ENCODE measurements around the gene TUBG1.

DNA sequence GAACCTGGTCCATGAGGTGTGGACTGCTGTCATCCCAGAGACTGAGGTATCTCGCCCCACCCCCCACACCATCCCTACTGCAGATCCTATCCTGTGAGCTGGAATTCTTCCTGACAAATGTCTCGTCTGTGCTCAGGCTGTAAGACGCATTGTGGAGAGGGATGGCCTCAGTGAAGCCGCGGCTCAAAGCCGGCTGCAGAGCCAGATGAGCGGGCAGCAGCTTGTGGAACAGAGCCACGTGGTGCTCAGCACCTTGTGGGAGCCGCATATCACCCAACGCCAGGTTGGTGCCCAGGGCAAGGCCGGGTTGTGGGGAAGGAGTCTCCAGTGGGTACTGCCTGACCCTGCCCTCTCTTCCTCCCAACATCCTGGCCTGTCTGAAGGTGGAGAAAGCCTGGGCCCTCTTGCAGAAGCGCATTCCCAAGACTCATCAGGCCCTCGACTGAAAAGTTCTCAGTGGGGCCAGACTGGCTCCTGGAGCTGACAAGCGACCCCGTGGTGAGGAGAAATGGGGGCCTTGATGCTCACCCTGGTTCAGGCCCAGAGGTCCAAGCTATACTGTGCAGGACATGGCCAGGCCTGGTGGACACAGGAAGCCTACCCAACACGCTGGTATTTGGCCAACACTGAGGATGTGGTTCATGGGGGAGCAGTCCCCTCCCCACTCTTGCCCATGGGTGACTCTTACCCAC is 43.8 kb upstream of the TUBG1 start:
- TF ChIP-seq POLR2AphosphoS5 (IDR thresholded peaks at IDR 0.05; ENCODE audit: low read depth, low read length) (no peak), TAF1 (IDR thresholded peaks at IDR 0.05; ENCODE audit: borderline replicate concordance, insufficient read depth, low read length) (no peak), FOXP2 (optimal IDR thresholded peaks at IDR 0.05; ENCODE audit: borderline replicate concordance, extremely low read depth, extremely low read length, insufficient read depth) (no peak)
- TF ChIP-seq, protein P1, sequence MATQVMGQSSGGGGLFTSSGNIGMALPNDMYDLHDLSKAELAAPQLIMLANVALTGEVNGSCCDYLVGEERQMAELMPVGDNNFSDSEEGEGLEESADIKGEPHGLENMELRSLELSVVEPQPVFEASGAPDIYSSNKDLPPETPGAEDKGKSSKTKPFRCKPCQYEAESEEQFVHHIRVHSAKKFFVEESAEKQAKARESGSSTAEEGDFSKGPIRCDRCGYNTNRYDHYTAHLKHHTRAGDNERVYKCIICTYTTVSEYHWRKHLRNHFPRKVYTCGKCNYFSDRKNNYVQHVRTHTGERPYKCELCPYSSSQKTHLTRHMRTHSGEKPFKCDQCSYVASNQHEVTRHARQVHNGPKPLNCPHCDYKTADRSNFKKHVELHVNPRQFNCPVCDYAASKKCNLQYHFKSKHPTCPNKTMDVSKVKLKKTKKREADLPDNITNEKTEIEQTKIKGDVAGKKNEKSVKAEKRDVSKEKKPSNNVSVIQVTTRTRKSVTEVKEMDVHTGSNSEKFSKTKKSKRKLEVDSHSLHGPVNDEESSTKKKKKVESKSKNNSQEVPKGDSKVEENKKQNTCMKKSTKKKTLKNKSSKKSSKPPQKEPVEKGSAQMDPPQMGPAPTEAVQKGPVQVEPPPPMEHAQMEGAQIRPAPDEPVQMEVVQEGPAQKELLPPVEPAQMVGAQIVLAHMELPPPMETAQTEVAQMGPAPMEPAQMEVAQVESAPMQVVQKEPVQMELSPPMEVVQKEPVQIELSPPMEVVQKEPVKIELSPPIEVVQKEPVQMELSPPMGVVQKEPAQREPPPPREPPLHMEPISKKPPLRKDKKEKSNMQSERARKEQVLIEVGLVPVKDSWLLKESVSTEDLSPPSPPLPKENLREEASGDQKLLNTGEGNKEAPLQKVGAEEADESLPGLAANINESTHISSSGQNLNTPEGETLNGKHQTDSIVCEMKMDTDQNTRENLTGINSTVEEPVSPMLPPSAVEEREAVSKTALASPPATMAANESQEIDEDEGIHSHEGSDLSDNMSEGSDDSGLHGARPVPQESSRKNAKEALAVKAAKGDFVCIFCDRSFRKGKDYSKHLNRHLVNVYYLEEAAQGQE (IDR thresholded peaks at IDR 0.05; ENCODE audit: insufficient read depth in 1 of 2, low read depth in 2 of 2, low read length in 2 of 2): no peak

Measured in PFSK-1 (cell line).